GM15510 (cell line): Measurements from ENCODE around the gene PLA2R1.
A peak's percentile ranks its signal among the peaks of the same experiment; 100 is the strongest.

Experiments used
- POLR2A ChIP-seq: IDR thresholded peaks from 3 replicates; pipeline ENCODE4 v1.6.1; 2011; ENCODE audit warnings: borderline replicate concordance; ENCODE audit not compliant: insufficient read length; ENCODE audit errors: extremely low read depth

Gene PLA2R1

DNA sequence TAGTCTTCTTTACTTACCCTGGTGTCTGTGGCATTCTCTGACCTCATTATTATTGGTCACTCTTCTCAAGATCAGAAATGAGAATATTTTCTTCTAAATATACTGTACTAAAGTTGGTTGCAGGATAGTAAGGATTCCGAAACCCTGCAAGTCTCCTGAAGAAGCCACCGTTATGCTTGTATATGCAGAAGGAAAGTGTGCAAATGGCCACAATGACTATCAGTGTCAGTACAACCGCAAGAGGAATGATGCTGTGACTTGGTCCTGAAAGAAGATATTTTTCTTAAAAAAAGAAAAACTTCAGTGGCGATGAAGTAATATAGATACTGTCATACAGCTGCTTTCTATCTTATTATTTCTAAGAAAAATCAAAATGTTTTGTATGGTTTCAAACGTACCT, 120.7 kb downstream of the PLA2R1 start:
- no peak for TF ChIP-seq POLR2A

DNA sequence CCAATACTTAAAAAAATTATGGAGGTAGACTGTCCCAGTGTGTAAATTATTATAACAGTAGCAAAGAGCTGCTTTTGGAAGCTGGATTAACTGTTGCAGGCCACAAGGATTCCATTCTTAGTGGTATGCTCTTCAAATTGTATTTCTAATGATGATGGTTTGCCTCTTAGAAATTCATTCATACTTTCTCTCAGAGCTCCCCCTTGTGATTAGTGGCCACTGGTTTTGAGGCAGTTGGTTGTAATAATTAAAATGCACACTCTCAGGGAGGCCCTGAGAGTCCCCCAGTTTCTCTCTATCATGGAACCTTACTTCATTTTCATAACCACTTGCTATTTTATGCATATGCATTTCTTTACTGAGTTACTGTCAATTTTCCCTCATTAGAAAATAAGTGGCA, 122.5 kb downstream of the PLA2R1 start:
- no peak for TF ChIP-seq POLR2A

DNA sequence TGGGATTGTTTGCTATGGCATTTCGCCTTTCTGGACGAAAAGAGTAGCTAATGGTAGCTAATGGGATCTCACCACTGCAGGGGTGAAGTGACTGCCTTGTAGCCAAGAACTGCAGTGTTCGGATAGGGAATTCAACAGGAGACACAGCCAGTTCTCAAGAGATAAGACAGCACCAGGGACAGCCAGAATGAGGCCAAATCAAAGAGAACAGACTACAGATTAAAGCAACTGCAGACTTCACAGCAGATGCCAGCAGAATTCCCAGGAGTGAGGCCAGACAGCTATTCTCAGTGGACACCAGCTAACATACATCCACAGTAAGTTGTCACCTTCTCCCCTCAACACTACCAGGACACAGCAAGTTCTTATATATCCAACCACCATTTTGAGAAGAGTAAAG, 124.0 kb downstream of the PLA2R1 start:
- TF ChIP-seq POLR2A = no peak

DNA sequence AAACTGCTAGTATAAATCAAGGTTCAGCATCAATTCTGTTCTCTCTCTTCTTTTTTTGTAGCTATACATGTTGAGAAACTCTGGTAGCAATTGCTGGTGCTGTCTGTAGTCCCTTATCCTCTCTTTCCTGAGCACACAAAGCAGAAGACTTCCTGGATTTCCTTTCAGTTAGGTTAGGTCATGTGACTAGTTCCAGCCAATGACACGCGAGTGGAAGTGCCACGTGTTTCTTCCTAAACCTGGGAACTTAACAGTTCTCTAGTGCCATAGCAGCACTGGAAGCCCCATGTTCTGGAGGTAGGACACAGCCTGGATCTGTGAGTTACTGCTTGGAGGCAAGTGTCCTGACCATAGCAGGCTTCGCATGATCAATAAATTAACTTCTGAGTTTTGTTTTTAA, 125.9 kb downstream of the PLA2R1 start:
- no peak for TF ChIP-seq POLR2A

DNA sequence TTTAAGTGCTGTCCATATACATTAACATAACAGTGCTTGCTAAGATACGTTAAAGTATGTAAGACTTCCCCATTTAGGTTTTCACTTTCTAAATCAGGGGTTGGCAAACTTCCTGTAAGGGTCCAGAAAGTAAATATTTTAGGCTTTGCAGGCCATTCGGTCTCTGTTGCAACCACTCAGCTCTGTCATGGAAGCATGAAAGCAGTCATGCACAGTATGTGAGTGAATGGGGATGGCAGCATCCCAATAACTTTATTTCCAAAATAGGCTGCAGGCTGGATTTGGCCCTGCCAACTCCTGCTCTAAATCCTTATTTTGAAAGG, 128.7 kb downstream of the PLA2R1 start:
- no peak for TF ChIP-seq POLR2A

DNA sequence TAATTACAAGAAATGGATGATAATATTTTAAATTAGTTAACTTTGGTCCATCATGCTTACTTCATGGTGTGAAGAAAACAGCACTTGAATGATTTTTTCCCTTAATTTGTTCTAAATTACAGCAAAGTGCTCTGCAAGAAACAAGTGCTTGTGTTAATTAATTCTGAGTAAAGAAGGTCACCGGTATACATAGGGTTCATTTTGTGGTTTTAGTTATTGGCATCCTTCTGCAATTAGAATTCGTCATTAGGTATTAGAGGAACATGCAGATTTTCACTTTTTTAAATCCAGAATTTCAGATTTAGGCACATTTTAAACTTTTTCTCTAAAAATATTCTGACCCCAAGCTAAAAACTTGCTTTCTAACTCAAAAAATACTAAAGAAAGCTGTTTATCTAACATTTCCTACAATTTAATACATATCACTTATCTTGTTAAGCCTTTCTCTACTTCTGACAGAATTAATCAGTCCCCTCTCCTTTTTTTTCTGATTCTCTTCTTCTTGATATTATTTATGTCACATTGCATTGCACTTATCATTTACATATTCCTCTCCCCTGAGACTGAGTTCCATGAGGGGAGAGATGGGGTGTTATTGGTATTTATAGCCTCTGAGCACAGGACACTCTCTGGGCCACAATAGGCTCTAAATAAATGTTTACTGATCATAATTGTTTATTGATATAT, 129.2 kb downstream of the PLA2R1 start:
- no peak for TF ChIP-seq POLR2A

DNA sequence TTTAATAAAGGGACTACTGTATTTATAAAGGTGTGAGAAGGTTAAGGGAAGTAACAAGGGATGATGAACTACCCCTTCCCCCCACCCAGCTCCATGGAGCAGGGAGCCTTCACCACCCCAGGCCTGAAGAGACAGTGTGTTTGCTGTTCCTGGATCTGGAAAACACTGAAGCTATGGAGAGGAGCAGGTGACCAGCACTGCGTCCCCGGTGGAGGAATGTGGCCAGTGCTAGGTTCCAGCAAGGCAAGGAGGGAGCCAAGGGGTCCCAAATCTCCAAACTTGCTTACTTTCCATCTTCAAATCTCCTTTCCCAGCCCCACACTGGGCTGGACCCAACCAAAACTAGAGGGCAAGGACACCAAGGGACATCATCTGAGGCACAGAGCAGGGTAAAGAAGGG, 135.7 kb downstream of the PLA2R1 start:
- TF ChIP-seq POLR2A = no peak

DNA sequence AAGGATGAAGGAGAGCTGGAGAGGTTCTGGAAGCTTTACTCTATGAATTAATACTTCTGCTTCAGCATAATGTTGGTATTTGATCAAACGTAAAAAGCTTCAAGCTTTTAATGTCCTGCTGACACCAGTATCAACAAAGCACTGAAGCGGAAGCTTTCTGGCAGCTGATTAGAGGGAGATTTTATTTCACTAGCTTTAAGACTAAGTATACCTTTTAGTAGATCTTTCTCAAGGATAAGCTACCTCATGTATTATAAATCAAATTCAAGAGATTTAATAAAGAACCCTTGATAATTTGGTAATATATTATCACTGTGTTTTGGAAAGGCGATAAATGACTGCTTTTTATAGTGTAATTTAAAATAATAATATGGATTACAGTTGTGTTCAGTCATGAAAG, 136.4 kb downstream of the PLA2R1 start:
- no peak for TF ChIP-seq POLR2A

DNA sequence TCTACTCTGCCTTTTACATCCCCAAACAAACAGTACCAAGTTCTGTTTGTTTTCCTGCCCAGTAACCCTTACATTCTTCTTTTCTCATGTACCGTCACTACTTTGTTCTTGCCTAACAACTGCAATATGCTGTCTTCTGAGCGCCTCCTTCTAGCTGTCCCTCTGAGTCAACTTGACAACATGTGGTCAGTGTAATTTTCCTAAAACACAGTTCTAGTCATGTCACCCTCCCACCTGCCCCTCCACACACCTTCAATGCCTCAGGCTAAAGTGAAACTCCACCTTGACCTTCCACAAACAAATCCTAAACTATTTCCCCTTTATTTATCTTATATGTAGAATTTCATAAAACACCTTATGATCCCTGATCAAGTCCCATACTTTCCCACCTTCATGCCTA, 139.9 kb downstream of the PLA2R1 start:
- peak; percentile 0 for TF ChIP-seq POLR2A

DNA sequence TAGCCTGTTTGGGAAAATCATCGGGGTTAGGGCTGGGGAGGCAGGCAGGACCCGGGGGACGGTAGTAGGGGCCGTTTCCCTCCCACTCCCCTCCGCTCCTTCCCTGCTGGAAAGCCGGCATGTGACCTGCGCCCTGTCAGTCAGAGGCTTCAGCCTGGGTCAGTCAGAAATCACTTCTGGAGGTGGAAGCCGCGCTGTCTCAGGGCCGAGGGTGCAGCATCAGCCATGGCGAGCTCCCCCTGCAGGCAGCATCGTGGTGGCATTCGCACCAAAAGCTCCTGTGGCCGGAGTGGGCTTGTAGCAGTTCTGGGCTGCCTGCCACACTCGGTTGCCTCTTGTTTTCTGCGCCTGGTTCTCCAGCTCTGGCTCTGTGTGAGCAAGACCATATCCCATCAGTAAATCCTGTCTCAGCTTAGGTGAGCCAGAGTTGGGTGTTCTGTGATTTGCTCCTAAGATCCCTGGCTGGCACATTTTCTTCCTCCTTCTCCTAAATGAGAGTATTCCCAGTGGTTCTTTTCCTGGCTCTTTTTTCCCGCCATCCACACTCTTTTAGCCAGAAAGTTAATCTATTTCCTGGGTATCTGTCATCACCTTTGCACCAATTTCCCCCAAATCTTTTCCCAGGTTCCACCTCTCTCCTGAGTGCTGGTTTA, 140.5 kb downstream of the PLA2R1 start:
- TF ChIP-seq POLR2A = peak; percentile 9

DNA sequence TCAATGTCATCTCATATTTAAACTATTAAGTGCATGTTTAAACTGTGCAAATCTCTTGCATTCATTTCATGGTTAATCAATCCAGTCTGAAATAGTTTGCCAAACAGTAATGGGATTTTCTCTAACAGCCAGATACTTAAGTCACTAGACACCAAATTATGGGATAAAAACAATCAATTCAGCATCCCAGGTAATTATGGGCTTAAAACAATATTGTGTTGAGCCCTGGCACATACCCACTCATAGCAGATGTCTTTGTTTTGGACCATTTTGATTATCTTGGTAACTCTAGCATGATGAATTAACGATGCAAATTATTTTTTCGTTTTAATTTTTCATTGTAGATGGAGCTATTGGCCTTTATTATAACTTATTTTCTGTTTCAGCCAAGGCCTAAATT, 145.9 kb downstream of the PLA2R1 start:
- no peak for TF ChIP-seq POLR2A

DNA sequence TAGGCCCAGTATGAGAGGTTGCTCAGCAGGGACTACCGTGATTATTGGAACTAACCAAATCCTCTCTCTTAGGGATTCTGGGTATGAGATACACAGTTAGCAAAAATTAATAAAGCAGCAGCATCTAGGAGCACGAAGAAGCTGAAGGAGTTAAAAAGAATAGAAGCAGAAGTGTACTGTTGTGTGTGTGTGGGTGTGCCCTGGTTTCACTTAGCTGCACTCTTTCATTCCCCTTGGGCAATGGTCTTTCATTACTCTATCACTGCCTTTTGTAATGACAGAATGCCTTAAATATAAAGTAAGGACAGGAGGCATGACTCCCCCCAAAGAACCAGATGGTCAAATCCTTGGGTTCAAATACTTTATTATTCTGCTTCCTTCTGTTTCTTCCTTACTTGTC, 148.5 kb downstream of the PLA2R1 start:
- no peak for TF ChIP-seq POLR2A

DNA sequence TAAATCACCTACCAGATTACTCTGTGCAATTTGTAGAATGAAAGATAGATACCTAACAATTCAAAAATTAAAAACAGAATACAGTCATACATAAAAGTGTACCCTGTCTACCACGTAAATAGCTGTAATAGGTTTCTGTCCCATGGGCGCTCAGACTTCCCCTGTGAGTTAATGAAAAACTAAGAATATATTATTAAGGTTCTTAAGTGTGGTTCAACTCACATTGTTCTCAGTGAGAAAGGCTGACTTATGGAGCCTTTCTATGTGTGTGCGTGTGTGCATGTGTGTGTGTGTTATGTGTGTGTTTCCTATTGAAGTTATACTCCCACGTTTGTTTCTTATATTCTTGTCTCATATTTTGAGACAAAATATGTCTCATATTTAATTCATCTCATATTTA, 149.8 kb downstream of the PLA2R1 start:
- no peak for TF ChIP-seq POLR2A

DNA sequence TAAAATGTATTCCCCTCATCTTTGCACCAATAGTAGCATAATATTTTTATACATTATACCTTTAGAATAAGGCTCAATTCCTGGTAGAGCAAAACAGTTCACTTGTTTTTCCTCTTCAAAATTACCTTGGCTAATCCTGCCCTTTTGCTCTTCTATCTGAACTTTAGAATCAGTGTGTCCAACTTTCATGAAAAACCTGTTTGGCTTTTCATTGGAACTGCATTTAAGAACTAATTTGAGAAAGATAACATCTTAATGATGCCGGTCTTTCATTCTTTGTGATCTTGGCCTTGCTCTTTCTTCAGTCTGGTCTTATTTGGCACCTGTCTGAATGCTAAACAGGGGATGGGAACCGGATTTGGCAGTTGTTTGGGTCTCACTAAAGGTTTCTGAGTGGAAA, 151.5 kb downstream of the PLA2R1 start:
- no peak for TF ChIP-seq POLR2A

DNA sequence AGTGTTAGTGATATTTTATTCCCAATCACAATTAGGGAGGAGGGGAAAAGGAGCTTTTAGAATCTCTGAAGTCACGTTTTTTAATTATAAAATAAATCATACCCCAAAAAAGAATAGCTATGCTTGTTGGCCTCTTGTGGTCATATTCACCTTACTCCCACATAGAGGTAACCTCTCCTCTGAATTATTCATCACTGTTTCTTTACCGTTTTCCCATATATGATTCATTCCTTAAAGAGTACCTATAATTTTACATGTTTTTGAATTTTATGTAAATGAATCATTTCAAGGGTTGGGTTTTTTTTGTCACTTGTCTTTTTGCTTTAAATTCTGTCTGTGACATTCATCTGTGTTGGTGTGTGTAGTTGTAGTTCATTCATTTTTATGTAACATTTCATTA, 153.8 kb downstream of the PLA2R1 start:
- TF ChIP-seq POLR2A = no peak

DNA sequence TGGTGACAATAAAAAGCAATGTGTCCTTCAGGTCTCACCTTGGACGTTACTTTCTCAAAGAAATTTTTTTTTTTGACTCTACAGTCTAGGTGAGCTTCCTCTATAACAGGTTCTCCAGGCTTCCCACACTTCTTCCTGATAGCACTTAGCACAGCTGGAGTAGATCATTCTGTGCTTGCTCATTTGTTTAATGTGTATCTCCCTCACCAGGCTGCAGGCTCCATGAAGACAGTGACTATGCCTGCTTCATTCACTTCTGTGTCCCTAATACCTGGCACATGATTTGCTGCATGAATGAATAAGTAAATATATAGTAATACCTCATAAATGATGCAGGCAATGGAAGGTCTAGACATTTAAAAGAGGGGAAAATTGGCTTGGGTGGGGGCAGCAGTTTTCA, 154.5 kb downstream of the PLA2R1 start:
- TF ChIP-seq POLR2A = no peak
